BJ (cell line): ENCODE results near the gene DSG3. TPM values are rescaled to one million over a fixed set of nuclear protein-coding genes. Genes with fewer than 3 reads are reported as not detected.

Experiments used
- CTCF ChIA-PET: fragments of 350-600 bp; formaldehyde crosslinking; extraction: SDS; loops from one replicate; lab custom pipeline; 2021; ENCODE audit warnings: antibody characterized with exemption, inconsistent platforms; lab: Yijun Ruan, JAX
- POLR2A ChIA-PET: fragments of 300-600 bp; sonication (Branson Sonifier 250); formaldehyde crosslinking; extraction: SDS; loops from one replicate; lab custom pipeline; 2021; ENCODE audit warnings: antibody characterized with exemption; lab: Charles Lee
- DNase-seq: peaks from one replicate; pipeline ENCODE4 v3.0.0-alpha.2; 2011; ENCODE audit warnings: low read depth
- H3K27me3 ChIP-seq: 2 replicates; pipeline ENCODE4 v1.6.0; 2011; ENCODE audit warnings: low read length; ENCODE audit not compliant: control insufficient read depth, insufficient read depth
- H3K36me3 ChIP-seq: 2 replicates; pipeline ENCODE4 v1.5.1; 2011; ENCODE audit warnings: low read length; ENCODE audit not compliant: control insufficient read depth, insufficient read depth
- H3K4me3 ChIP-seq: 2 replicates; pipeline ENCODE4 v1.5.1; 2011; ENCODE audit warnings: low read depth, mild to moderate bottlenecking, control low read depth, low read length
- polyA plus RNA-seq: library from polyadenylated mRNA; depleted of rRNA; stranded (reverse); fragments of >200 nt; gene quantifications from 2 replicates; pipeline ENCODE4 v1.2.3, GENCODE V29; 2011
- TF ChIP-seq, protein P1 (sequence below): IDR thresholded peaks from 2 replicates; pipeline ENCODE4 v1.5.1; 2011; ENCODE audit warnings: low read depth, mild to moderate bottlenecking, control low read depth, inconsistent platforms, low read length, moderate library complexity; ENCODE audit not compliant: insufficient read depth

DSG3 gene
- polyA plus RNA-seq, 1 experiment, result not detected

DNA sequence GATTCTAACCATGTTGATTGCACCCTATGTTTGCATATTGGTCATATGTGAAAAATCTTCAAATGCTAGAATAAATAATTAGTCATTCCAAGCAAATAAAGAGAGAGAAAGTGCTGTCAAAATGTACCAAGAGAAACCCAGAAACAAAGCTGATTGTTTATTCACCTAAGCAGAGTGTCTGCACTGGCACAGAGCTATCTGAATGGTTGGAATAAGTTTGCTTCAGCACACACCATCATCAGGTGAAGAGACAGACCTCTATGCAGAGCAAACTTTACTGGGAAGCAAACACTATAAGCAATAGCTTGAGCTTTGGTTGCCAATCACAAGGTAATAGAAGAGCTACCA lies 45.5 kb upstream of the DSG3 start:
- no peak for DNase-seq
- Histone ChIP-seq H3K27me3 (no peaks in the 10 kb centered on the region), H3K4me3 (no peak overlapping the region), H3K36me3 (no peaks in the 10 kb centered on the region)
- TF ChIP-seq, protein P1, sequence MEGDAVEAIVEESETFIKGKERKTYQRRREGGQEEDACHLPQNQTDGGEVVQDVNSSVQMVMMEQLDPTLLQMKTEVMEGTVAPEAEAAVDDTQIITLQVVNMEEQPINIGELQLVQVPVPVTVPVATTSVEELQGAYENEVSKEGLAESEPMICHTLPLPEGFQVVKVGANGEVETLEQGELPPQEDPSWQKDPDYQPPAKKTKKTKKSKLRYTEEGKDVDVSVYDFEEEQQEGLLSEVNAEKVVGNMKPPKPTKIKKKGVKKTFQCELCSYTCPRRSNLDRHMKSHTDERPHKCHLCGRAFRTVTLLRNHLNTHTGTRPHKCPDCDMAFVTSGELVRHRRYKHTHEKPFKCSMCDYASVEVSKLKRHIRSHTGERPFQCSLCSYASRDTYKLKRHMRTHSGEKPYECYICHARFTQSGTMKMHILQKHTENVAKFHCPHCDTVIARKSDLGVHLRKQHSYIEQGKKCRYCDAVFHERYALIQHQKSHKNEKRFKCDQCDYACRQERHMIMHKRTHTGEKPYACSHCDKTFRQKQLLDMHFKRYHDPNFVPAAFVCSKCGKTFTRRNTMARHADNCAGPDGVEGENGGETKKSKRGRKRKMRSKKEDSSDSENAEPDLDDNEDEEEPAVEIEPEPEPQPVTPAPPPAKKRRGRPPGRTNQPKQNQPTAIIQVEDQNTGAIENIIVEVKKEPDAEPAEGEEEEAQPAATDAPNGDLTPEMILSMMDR, result no peak
- POLR2A ChIA-PET, result no interaction called here
- CTCF ChIA-PET, result no interaction called here

DNA sequence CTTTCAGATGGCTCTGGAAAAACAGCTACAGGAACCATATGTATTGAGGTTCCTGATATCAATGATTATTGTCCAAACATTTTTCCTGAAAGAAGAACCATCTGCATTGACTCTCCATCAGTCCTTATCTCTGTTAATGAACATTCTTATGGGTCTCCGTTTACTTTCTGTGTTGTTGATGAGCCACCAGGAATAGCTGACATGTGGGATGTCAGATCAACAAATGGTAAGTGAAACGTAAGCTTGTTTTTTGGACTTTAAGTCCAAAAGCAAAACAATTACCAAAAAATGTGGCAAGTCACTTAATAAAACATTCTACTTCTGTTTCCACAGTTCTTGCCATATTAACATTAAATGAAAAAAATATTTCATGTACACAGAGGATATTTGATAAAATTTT lies 44.1 kb upstream of the DSG3 start:
- ChIA-PET CTCF (no interaction called here), POLR2A (no interaction called here)
- DNase-seq, result no peak
- Histone ChIP-seq H3K4me3 (no peak overlapping the region), H3K36me3 (no peaks in the 10 kb centered on the region), H3K27me3 (no peaks in the 10 kb centered on the region)
- TF ChIP-seq, protein P1, result no peak

DNA sequence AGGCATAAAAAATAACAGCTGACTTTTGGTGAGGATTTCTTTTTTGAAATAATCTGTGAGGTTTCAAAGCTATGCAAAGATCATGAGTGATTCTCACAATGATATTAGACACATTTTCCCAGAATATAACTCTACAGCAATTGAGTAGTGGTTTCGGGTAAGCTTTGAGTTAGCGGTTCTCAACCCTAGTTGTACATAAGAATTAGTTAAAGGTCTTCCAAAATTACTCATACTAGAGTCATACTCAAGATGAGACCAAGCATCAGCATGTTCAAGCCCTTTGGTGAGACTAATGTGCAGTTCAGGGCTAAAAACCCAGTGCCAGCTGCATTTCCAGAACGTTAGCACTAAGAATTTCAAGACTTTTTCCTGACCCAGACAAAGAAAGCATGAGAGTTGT lies 39.9 kb upstream of the DSG3 start:
- H3K36me3 ChIP-seq, result no peaks in the 10 kb centered on the region
- CTCF ChIA-PET, result no interaction called here

DNA sequence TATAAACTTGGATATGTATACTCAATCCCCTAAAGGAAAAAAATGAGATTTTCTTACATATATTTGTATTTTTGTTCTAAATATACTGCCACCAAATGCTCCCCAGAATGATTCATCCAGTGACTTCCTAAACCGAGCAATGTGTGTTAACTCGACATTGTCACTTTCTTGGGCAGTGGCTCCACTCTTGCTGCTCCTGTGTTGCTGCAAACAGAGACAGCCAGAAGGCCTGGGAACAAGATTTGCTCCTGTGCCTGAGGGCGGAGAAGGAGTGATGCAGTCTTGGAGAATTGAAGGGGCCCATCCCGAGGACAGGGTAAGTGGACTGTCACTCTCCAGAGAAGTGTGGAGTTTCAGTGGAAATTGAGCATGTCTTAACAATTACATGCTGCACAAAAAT lies 38.3 kb upstream of the DSG3 start:
- DNase-seq, result no peak
- TF ChIP-seq, protein P1, result no peak
- H3K4me3 ChIP-seq, result no peak overlapping the region
- ChIA-PET CTCF (no interaction called here), POLR2A (no interaction called here)
- no peaks in the 10 kb centered on the region for H3K27me3 ChIP-seq
- no peaks in the 10 kb centered on the region for H3K36me3 ChIP-seq

More for the DNA sequence above, 39.9 kb upstream of the DSG3 start:
- POLR2A ChIA-PET, result no interaction called here
- Histone ChIP-seq H3K27me3 (no peaks in the 10 kb centered on the region), H3K4me3 (no peak overlapping the region)
- TF ChIP-seq, protein P1, result no peak
- DNase-seq, result no peak

DNA sequence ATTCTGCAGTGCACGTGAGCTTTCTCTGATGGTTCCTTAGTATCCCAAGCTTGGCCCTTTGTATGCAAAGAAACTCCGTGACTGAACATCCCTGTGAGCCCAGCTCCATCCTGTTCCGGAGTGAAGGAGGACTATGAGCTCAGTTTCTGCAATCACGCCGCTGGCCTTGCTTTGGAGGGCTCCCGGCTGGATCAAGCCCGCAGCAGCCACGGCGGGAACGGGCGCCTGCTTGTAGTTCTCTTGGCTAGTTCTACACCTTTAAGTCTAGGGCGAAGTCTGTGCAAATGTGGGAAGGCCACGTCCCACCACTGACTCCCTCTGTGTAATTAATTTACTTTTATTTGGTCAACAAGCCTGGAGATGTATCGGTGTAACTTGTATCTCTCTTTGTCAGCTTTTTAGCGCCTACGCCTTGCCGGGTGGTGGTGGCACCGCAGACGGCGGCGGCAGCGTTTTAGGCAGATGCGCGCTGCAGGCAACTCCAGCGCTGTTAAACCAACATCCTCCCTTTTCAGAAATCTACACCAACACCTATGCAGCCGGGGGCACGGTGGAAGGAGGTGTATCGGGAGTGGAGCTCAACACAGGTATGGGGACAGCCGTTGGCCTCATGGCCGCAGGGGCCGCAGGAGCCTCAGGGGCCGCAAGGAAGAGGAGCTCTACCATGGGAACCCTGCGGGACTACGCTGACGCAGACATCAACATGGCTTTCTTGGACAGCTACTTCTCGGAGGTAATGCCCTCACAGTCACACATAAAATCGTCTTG lies 36.6 kb upstream of the DSG3 start:
- Histone ChIP-seq H3K27me3 (no peaks in the 10 kb centered on the region), H3K36me3 (no peaks in the 10 kb centered on the region), H3K4me3 (no peak overlapping the region)
- POLR2A ChIA-PET, result no interaction called here
- no peak for DNase-seq
- TF ChIP-seq, protein P1, result no peak
- CTCF ChIA-PET, result no interaction called here
